GM19438 (cell line): Measurements from ENCODE around the gene FRY.
"Not testable (repeated sequence)": the region's sequence is repeated elsewhere in the genome, so short reads cannot be mapped to it uniquely, and the experiment has no call there.

ENCODE experiments used
- ATAC-seq: cut with Tn5 transposase; IDR thresholded peaks from one replicate; pipeline ENCODE4 v1.9.1; 2021; ENCODE audit warnings: low read depth; ENCODE audit not compliant: unreplicated experiment

Gene FRY

DNA sequence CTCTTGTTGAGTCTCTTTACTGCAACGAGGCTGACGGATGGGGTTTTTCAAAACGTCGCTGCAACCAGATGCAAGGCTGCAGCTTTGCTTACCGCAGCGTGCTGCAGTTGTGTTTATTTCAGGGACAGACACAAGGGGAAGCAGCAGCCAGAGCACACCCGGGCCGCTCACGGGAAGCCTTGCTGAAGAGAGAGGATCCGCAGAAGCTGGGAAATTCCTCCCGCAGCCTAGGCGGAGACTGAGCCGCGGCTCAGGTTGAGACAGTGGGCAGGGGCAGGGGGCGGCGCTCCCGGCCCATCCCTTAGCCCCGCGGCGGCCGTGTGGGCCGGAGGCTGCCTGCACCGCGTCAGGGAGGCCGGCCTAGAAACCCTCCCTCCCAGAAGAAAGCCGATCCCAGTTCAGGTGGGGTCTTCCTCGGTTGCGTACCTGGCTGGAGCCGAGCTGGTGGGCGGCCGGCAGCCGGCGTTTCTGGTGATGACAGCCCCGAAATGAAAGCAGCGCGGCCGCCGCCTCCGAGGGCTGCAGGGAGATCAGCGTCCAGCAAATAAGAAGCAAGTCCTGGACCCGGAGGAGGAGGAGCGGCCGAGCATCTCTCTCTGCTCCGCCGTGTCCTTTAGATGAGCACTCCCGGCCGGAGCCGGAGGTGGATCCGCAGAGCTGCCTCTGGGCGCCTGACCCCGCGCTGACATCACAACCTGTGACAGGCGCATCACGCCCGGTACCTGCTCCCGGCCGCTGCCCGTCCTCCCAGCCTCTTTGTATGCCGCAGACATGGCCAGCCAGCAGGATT is at the start of gene FRY:
FRY (plus strand) TSS at position 750 of the 790 bp plus-strand sequence; CDS start at position 772, 22 bp downstream.
- ATAC-seq = peak; percentile 85

DNA sequence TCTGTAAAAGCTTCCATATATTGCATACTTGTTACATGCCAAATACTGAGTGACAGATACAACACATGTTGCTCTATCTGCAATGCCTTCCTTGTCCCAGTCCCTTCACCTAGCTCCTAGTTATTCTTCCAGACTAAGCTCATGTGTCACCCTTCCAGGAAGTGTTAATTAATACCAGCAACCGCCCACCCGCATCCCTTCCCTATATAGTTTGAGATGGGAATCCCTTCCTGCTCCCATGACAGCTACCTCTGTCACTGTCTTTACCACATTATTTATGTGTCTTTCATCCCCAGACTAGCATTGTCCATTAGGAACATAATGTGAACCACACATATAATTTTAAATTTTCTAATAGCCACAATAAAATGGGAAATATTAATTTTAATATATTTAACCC is 49.5 kb upstream of the FRY start:
- ATAC-seq = no peak

DNA sequence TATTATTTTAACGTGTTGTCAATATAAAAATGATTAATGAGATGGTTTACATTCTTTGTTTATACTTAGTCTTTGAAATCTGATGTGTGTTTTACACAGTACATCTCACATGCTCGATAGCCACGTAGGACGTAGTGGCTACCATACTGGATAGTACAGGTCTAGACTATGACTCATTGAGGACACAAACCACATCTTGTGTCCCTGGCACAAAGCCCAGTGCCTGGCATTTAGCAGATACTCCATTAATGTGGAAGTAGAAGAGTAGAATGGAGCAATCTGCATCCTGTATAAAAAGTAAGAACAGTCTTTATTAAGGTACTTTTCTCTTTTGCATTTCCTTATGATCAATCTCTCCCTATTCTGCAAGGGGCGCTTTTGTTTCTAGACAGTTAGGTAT is 49.0 kb upstream of the FRY start:
- no peak for ATAC-seq

DNA sequence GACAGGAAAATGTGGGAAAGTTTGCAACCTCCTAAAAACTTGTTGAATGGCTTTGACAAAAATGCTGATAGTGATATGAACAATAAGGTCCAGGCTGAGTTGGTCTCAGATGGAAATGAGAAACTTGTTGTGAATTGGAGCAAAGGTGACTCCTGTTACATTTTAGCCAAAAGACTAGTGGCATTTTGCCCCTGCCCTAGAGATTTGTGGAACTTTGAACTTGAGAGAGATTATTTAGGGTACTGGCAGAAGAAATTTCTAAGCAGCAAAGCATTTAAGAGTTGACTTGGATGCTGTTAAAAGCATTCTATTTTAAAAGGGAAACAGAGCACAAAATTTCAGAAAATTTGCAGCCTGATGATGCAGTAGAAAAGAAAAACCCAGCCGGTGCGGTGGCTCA is 47.9 kb upstream of the FRY start:
- ATAC-seq = not testable (repeated sequence)

DNA sequence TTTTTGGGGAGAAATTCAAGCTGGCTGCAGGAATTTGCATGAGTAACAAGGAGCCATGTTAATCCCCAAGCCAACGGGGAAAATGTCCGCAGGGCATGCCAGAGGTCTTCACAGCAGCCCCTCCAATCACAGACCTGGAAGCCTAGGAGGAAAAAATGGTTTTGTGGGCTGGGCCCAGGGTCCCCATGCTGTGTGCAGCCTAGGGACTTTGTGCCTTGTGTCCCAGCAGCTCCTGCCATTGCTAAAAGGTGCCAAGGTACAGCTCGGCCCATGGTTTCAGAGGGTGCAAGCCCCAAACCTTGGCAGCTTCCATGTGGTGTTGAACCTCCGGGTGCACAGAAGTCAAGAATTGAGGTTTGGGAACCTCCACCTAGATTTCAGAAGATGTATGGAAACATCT is 47.2 kb upstream of the FRY start:
- not testable (repeated sequence) for ATAC-seq

DNA sequence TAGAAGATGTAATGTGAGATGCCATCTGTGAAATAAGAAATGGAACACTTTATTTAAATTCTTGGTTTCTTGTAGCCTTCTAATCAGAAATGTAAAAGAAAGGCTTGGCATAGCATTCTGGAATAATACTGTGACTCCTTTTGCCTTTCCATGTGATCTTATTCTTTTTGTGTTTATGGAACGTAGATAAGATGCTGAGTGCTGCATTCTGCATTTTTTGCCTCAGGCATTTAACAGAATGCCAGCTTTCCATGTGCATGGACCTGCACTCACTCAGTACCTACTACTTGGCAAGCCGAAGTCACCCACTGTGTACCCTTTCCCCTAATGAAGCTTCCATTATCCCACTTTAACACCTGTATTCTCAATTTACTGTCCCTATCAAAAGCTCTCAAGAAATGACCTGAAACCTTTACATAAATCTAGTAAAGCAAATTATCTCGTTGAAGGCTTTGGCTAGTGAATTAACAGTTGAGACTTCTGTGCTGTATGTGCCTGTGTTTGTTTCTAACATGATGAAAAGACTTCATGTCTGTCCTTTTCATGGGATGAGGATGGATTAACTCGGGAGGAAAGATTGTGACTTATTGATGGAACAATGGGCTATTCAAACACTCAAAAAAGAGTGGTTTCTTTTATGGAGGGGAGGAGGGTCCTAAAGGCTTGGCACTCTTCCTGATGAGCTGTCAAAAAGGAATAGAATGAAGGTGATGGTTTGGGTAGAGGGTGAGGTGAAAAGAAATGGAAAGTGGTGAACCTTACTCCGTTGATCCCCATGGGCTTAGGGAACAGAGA is 44.7 kb upstream of the FRY start:
- ATAC-seq = no peak

DNA sequence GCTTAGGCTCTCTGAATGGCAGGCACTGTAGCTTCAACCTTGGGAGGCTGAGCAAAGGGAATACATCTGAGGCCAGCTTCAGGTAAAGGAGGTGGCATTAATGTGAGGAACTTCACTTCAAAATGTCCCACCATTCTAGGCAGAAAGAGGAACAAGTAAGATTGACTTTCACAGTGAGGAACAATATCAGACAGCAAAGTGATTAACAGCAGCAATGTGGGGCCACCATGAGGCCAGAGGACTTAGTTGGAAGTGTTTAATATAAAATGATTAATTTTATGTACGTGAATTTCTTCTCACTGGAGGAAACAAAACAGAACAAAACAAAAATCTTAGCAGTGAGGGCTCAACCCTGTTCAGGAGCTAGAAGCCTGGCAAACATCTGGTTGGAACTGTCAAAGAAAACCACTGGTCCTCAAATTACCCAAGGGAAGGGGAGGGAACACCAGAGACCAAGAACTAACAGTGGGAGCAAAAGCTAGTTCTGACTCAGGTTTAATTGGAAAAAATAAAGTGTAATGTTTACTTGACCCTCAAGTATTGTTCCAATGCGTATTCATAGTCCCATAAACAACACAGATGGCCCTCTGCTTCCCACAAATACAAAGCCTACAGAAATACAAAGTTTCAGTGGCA is 43.9 kb upstream of the FRY start:
- ATAC-seq = no peak

DNA sequence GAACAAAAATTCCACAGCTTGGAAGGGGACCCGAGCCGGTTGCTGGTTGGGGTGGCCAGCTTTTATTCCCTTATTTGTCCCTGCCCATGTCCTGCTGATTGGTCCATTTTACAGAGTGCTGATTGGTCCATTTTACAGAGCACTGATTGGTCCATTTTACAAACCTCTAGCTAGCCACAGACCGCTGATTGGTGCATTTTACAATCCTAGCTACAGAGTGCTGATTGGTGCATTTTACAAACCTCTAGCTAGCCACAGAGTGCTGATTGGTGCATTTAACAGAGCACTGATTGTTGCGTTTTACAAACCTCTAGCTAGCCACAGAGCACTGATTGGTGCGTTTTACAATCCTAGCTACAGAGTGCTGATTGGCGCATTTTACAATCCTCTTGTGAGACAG is 37.2 kb upstream of the FRY start:
- not testable (repeated sequence) for ATAC-seq

DNA sequence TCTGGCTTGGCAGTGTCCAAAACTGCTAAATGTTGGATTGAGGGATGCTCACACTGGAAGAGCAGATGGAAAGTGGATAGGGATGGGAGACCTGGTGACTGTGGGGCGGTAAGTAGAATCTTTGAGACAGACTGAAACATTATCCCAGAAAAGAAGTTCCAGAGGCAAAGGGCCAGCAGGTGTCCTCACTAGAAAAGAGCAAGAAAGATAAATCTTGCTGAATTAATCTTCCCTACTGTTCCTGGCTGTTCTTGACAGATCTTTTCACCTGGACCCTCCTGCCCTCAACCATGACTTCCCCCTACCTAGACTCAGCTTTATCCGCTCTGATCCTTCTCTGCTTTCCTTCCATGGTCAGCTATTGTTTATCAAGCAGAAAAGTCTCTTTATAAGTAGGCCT is 35.0 kb upstream of the FRY start:
- no peak for ATAC-seq

DNA sequence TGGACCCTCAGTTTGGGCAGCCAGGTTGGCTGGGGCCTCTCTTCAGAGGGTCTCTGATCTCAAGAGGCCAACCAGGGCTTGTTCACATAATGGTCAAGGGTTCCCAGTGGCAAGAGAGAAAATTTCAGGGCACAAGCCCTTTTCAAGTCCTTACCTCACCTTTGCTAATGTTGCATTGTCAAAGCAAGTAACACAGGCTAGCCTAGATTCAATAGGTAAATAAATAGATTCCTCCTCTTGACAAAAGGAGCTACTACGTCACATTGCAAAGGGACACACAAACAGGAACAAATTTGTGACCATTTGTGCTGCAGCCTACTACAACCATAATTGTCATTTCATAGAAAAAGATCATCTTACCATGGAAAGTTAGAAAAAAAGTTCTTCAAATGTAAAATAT is 33.9 kb upstream of the FRY start:
- no peak for ATAC-seq

DNA sequence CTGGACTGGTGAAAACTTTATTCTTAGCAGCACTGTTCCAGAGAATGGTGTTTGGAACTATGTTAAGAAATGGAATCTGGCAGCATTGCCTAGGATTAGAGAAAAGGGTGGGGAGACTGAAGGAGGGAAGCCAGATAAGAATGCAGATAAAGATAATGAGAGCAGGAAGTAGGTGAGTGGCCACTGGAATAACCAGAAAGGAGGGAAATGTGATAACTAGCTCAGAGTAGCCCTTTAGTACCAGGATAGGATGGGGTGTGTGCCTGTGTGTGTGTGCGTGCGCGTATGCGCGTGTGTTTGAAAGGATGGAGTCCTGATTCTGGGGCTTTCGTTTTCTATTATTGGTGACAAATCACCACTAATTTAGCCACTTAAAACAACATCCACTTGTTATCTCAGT is 33.4 kb upstream of the FRY start:
- no peak for ATAC-seq

DNA sequence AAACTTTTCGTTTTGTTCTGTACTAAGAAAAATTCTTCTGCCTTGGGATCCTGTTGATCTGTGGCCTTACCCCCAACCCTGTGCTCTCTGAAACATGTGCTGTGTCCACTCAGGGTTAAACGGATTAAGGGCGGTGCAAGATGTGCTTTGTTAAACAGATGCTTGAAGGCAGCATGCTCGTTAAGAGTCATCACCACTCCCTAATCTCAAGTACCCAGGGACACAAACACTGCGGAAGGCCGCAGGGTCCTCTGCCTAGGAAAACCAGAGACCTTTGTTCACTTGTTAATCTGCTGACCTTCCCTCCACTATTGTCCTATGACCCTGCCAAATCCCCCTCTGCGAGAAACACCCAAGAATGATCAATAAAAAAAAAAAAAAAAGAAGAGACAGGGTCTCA is 30.8 kb upstream of the FRY start:
- ATAC-seq = not testable (repeated sequence)

DNA sequence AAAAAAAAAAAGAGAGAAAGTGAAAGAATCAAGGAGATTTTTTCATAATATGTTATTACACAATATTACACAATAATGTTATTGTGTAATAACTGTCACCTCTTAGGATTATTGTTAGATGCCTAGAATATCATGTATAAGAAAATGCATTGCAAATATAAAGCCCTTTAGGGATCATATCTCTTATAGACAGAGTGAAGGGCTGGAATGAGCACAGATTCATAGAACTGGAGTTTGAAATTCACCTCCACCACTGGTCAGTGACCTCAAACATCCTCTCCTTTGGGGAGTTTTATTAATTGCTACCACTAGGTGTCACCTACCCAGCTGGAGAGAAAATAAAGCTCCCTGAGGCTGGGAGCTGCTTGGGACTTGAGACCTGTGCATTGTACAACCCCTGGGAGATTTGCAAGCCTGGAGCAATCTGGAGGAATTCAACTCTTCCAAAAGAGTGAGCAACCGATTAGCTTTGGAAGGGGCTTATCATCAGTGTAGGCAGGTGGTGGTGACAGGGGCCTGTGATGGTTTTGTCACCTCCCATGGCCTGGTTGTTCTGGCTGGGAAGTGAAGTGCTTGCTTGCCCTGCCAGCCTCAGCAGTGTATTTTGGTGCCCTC is 30.3 kb upstream of the FRY start:
- ATAC-seq = peak; percentile 78

DNA sequence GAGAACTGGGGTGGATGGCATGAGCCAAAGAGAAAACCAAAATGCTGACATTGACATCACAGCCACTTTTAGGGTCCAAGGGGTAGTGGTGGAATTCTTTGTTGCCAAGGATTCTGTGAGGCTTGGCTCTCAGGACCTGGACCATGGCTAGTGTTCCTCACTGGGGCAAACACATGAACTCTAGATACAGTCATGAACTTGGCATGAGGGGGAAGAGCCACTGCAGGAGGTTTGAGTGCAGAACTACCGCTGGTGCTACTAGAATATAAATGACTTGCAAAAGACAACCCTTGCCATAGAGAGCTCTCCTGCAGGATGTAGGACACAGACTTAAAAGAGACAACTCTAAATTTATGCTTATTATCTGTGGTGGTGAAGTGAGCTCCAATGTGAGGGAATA is 29.8 kb upstream of the FRY start:
- ATAC-seq = no peak

DNA sequence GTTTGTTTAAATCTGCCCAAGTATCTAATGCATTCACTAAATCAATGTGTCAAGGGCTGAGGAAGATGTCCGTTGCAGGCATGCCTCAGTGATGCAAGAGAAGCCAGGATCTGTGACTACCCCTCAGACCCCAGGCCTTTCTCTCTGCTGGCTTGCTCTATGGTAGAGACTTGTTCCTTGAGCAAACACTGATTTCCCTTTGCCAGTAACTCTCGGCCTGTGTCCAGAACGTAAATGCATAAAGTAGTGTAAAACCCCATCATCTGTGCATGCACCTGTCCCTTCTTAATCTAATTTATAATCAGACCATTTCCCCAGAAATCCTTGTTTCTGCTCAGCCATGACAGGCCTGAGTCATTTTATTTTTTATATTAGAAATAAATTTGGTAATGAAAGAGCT is 28.7 kb upstream of the FRY start:
- no peak for ATAC-seq

DNA sequence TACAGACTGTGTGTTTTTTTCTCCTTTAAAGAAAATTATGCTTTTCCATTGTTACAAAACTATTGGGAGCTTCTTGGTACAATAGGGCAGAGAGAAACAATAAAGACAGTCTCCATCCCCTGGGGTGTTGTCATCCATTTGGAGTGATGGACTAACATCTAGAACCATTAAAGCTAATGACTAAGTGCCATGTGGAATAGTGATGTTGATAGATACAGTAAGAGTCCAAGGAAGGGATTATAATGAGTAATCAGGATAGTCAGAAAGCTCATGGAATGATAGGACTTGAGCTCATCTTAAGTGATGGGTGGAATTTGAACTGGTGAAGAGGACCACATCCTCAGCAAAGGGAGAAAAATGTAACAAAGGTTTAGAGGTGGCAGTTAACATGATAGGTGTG is 24.1 kb upstream of the FRY start:
- ATAC-seq = no peak

DNA sequence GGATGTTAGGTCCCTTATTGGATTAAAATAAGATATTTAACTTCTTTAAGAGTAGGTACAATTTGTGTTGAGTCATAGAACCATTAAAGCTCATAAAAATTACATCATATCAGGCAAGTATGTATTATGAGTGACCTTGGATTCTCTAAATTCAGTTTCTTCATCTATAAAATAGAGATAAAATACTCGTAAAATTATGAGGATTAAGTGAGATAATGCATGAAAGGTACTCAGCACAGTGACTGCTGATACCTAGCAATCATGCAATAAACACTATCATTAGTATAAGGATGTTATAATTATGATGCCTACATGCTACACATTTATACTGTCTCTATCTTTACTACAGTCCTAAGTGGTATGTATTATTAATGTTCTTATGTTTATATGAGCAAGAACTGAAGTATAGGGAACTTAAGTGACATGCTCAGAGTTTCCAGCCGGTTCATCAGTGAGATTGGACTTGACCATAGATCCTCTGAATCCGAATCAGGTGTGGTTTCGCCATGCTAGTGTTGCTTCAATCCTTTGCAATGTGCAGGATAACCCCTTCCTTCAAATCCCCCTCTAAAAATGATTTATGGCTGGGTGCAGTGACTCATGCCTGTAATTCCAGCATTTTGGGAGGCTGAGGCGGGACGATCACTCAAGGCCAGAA is 22.9 kb upstream of the FRY start:
- no peak for ATAC-seq

DNA sequence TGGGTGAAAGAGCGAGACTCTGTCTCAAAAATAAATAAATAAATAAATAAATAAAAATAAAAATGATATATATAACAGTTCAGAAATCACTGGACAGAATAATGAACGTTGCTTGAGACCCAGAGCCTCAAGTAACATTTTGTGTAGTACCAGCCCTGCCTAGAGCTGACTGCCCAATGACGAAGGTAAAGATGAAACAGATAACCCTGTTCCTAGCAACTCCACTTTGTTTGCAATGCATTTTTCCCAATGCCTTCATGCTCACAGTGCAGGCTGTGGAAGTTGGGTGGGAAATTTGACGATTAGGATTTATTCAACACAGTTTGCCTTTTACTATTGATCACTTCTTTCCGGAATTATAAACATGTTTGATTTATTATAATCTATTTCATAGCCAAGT is 22.2 kb upstream of the FRY start:
- no peak for ATAC-seq

DNA sequence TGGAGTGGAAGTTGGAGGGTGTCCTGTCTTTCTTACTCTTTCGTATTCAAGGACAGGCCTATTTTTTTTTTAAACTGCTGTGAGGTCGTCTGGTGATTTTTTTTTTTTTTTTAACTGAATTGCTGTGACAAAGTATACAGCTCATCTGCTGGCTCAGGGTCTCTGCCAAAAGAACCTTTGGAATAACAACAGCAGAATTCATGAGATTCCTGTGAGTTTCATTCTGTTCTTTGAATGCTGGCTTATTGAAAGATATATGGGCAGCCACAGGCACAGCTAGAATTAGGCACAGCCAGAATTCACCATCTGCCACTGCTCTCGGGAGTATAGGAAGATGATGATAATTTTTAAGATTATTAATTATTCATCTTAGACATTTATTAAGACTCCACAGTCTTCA is 21.4 kb upstream of the FRY start:
- ATAC-seq = no peak

DNA sequence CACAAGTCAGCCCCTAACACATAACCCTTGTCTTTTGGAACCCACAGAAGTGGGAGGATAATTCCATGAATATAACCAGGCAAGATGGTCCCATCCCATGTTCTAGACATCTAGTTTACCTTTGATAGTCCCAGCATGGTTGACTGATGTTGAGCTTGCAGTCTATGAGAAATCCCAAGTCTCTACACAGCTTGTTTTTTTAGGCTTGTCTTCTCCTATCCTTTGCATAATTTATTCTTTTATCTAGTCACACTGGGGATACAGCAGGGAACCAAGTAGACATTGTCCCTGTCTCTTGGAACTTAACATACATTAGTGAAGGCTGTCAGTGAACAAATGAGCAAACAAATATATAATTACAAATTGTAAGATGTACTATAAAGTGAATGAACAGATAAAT is 19.6 kb upstream of the FRY start:
- ATAC-seq = no peak

DNA sequence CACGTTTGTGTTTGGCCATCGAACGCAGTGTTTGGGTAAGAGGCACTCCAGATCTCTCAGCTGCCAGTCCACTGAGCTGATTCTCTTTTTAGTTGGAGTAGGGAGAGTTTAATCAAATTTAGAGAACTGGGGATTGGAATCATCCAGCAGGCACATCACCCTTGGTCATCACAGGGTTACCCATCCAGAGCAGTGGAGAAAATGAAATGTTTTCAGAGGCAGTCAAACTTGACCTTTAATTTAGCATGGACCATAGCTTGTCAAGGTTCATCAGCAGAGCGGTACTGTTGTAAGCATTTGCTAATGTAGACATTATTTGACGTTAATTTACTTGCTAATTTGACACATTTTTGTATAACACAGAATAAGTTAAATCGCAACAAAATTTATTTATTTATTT is 18.4 kb upstream of the FRY start:
- ATAC-seq = no peak
